Measurements from ENCODE around the gene GLB1L.
A peak's percentile ranks its signal among the peaks of the same experiment; 100 is the strongest.

GLB1L gene

DNA sequence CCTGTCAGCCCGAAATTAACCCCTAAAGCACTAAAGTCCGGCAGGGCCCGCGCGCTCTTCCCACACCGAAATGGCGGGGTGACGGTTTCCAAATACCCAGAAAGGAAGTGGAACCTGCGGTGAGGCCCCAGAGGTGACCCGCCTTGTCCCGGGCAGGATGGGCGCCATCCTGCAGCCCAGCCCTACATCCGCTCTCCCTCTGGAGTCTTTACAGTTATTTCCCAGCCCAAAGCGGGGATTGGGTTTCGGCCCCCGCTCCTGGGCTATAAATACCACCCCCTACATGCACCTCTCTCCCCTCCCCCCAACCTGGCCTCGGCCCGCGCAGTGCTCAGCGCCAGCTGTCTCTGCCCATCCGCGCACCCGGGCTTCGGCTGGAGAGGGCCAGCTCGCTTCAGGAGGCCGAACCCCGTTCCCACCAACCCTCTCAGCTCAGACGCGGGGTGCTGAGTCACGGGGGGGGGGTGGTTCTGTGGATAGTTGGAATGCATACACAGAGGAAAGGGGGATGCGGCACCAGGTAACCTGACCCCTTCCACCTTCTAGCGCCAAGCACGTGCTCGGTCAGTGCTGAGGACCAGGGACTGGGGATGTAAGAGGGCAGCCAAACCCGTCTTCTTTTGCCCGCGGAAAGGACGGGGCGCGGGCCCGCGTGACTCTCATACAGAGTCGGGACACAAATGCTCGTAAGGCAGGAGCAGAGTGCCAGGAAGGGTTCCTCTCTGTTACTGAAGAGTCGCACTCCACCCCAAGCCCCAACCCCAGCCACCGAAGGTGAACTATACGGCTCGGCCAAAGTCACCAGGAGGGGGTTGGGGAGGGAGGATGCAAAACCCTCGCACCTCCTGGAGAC, 7.9 kb upstream of the GLB1L start, which contains the start of gene TUBA4B:
Gene TUBA4B (plus strand): TSS at position 344 of the 853 bp plus-strand sequence. CDS start 165 bp downstream, at position 509.
- no peak for DNase-seq (ENCODE audit: low read depth in 2 of 2)

DNA sequence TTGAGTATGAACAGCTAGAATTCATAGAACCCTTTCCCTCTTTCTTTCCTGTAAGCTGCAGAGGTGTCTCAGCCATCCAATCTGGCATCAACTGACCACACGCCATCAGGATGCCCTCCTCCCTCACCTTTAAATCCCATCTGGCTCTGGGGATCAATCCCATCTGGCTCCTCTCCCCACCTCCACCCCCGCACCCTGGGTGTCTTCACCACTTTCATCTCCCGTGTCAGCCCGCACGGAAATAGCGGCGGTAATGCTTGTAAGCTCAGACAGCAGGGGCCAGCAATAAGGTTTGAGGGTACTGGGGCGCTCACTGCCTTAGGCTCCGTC, 7.3 kb upstream of the GLB1L start:
- no peak for DNase-seq (ENCODE audit: low read depth in 2 of 2)

DNA sequence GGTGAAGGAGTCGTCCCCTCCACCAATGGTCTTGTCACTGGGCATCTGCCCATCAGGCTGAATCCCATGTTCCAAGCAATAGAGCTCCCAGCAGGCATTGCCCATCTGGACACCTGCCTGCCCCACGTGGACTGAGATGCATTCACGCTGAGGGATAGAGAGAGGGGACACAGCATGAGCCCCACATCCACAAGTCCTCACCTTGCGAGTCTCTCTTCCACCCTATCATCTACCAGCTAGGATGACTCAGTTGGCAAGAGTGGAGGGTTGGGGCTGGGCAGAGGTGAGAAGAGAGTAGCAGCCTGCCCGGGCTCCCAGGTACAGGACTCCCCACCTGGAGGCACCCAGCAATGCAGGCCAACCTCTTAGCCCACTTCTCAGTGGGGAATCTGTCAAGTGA, 6.8 kb upstream of the GLB1L start:
- DNase-seq (ENCODE audit: low read depth in 2 of 2) = no peak

DNA sequence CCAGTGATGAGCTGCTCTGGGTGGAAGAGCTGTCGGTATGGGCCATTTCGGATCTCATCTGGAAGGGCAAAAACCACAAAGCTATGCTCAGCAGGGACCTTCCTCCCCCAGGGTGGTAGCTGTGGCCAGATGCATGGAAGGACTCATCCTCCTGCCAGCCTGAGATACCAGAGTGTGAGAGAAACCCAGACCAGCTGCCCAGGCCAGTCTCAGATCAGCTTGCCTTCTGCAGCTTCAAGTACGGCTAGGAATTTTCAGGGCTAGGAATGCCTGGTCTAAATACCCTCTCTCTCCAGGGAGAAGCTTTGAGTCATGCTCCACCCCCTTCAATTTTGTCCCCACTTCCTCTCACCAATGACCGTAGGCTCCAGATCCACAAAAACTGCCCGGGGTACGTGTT, 6.4 kb upstream of the GLB1L start:
- DNase-seq (ENCODE audit: low read depth in 2 of 2) = no peak

DNA sequence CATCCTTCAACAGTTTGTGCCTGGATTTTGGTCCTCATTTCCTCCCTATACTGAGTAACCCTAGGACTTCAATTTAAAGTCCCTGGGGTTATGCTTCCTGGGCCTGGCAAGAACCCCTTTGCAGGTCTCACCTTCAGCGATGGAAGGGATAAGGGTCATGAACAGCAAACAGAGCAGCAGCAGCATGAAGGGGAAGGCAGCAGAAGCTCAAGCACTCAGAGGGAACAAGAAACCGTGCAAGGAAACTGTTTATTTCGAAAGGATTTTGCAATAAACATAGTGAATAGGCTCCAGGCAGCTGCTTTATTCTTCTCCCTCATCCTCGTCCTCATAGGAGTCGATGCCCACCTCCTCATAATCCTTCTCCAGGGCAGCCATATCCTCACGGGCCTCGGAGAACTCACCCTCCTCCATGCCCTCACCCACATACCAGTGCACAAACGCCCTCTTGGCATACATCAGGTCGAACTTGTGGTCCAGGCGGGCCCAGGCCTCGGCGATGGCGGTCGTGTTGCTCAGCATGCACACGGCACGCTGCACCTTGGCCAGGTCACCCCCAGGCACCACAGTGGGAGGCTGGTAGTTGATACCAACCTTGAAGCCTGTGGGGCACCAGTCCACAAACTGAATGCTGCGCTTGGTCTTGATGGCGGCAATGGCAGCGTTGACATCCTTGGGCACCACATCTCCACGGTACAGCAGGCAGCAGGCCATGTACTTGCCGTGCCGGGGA, 5.0 kb upstream of the GLB1L start:
- DNase-seq (ENCODE audit: low read depth in 2 of 2) = no peak

DNA sequence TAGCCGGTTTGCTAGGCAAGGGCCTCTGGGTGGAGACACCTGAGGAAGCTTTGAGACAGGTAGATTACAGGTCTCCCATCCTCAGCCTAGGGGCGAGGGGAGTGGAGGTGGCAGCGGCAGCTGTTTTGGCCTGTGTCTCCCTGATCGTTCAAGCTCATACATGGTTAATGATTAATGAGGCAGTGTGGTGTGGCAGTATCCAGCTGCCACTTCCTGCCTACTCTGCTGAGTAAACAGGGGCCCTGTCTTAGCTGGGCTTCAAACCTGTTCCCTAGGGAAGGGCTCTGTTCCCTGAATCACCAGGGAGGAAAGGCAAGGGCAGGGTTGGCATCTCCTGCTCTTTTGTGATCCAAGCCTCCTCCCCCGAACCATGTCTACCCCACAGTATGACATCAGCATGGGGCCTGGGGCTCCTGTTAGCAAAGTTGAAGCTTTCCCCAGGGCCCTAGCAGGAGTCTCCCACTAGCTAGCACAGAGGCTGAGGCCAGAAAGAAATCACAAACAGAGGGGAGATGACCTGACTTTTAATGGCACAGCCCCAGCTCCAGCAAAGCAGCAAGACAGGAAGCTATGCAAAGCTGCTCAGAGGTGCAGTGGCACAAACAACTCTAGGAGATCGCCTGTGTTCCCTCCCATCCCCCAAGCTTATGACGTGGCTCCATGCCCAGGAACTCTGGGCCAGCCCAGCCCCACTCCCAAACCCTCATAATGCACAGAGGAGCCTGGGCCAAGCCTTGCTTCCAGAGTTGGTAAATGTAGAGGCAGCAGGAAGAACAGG, 4.1 kb upstream of the GLB1L start:
- DNase-seq (ENCODE audit: low read depth in 2 of 2) = no peak

DNA sequence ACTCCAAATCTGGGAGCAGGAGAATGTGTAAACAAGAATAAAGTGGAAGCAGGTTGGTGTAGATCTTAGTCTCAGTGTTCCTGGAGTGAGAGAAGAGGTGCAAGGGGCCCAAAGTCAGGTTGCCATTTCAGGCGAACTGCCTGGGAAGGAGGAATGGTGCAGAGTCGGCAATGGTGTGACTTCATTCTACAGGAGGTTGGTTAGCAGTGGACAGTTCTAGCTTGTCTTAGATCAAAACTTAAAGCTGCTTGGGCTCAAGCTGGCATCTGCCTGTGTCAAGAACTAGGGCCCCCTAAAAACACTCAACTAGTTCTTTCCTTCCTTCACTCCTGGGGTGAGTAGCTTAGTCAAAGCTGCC, 3.6 kb upstream of the GLB1L start:
- DNase-seq (ENCODE audit: low read depth in 2 of 2) = no peak

DNA sequence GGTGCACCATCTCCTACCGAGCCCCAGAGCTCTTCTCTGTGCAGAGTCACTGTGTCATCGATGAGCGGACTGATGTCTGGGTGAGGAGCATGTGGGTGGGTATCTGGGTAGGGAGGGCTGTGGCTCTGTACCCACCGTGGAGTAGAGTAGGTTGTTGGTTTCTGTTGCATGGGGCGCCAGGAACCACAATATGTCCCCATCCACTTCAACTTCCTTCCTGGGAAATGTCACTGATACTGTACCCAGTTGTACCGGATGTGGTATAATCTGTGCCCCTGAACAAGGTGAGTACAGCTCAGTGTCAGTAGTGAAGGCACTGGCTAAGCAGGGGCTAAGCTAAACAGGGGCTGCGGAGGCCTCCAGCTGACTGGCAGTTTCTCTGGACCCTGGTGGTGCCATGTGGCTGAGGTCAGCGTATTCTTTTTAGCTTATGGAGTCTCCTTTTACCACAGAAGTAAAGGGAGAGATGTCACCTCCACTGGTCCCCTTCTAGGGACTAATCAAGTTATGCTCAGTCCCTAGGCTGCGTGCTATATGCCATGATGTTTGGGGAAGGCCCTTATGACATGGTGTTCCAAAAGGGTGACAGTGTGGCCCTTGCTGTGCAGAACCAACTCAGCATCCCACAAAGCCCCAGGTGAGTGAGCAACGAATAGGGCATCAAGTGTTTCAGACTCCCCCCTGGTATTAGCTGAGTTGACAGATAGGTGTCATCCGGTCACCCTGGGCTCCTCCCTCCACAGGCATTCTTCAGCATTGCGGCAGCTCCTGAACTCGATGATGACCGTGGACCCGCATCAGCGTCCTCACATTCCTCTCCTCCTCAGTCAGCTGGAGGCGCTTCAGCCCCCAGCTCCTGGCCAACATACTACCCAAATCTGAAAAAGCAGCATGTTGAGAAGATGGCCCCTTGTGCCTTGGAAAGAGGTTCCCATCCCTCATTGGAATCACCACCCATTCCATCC, 2.7 kb upstream of the GLB1L start:
- peak in 1 of 2 donors; percentile 72 for DNase-seq (ENCODE audit: low read depth in 2 of 2)

DNA sequence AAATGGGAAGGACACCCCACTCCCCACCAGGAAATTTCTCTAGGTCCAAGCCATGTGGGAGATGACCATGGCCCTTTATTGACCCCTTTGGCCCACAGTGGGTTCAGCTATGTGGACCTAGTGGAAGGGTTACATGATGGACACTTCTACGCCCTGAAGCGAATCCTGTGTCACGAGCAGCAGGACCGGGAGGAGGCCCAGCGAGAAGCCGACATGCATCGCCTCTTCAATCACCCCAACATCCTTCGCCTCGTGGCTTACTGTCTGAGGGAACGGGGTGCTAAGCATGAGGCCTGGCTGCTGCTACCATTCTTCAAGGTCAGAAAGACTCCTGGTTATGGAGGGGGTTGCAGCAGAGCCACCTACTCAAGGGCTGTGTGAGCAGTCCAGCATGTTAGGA, 1.3 kb upstream of the GLB1L start:
- no peak for DNase-seq (ENCODE audit: low read depth in 2 of 2)

DNA sequence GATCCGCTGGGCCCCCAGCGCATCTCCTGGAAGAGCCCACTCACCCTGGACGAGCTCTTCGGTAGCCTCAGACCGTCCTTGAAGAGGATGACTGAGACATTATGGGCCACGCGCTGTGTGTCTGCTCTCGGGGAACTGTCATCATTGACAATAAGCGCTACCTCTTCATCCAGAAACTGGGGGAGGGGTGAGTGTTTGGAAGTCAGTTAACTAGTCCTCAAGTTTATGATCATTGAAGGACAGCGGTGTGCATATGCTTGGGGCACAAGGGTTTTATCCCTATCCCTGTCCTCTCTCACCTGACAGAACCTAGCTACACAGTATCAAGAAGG, 621 bp upstream of the GLB1L start:
- no peak for DNase-seq (ENCODE audit: low read depth in 2 of 2)

DNA sequence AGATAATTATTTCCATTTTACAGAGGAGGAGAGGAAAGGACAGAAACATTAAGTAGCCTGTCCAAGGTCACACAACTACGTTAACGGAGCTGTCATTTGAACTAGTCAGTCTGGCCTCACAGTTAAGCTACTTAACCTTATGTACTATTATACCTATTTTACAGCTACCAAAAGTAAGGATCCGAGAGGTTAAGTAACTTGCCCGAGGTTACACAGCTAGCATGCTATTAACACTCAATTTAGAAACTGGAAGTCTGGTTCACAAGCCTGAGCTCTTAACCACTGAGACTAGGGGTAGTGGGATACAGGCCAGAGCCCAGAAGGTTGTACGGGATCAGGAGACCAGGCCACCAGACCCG, 476 bp downstream of the GLB1L start:
- DNase-seq (ENCODE audit: low read depth in 2 of 2) = no peak

DNA sequence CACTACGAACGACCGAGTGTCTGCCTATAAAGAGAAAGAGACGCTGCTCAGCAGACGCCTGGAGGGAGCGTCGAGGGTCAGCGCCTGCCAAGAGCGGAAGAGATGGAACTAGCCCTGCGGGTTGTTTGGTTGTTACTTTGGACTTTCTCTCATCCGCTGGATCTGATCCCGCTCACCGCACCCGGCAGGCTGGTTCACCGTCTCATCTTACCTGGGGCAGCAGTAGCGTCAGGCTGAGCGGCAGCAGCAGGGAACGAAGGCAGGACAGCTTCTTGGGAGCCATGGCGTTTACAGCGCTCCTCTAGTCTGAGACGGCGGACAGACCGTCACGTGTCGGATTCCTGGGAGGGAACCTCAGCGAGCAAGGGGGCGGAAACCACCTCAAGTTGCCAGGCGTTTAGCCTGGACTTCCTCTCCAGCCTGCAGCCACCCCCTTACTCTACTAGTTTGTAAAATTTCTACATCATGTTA, 1.9 kb downstream of the GLB1L start:
- no peak for DNase-seq (ENCODE audit: low read depth in 2 of 2)

DNA sequence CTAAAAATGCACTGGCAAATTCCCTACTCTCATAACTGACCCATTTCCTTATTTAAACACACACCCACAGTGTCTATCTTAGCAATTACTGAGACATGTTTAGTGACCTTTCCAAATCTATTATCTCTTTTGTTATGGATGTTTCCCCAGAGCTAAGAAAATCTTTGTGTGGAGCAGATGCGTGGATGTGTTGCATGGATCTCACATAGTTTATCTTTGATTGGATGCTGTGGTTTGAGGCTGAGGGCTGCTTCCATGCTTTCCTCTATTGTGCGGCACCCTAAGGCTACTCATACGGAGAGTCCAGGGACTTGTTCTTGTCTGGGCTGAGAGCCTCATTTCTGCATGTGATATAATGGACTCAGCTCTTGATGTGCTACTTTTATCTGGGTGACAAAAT, 10.9 kb downstream of the GLB1L start:
- no peak for DNase-seq (ENCODE audit: low read depth in 2 of 2)

DNA sequence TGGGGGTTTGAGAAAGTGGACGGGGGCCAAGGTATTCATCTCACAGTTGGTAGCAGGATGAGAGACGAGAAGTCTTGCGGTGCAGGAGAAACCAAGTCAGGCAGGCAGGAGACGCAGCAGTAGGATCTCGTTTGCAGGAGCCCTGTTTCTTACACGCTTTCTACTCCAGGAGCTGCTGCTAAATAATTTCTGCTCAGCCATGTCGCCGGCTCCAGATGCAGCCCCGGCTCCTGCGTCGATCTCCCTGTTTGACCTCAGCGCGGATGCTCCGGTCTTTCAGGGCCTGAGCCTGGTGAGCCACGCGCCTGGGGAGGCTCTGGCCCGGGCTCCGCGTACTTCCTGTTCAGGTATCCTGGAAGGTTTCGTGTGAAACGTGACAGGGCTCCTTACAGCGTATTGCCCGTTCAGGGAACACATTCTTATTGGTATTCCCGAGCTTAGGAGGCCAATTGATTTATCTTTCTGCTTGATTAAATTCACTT, 15.1 kb downstream of the GLB1L start:
- no peak for DNase-seq (ENCODE audit: low read depth in 2 of 2)

DNA sequence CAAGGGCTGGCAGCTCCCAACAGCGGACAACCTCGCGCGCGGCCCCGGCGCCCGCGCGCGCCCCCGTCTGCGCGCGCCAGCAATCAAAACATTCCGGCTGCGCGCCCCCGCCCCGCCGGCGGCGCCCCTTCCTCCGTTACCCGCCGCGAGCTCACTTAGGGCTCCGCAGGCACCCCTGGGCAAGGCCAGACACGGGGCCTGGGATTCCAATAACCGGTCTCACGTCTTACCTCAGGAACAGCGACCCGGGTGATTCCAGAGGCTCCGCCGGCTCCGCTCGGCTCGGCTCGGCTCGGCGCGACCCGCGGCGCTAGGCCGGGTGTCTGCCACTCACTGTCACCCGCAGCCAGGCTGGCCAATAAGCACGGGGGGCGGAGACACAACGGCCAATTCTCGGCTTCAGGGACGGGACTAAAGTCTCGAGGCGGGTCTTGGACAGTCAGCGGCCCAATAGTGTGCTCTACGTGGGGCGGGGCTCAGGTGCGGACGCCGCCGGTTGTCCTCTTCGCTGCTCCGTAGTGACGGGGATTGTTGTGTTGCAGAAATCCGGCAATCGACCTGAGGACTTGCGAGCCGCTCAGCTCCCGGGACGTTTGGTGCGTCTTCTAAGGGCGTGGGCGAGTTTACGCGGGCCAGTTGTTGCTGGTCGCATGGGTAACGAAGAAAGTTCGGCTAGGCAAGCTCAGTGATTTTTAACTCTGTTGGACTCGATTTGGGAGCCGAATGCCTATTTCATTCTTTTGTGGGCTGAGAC, 15.8 kb downstream of the GLB1L start, which contains the start of the genes ANKZF1 and ATG9A:
Gene ANKZF1 (plus strand): TSS at position 502 of the 754 bp plus-strand sequence. CDS start 452 bp downstream, outside the sequence.
Gene ATG9A (minus strand): TSS at position 332 of the 754 bp plus-strand sequence. CDS start 1,612 bp downstream, outside the sequence.
- DNase-seq (ENCODE audit: low read depth in 2 of 2) = peak; percentile 96

DNA sequence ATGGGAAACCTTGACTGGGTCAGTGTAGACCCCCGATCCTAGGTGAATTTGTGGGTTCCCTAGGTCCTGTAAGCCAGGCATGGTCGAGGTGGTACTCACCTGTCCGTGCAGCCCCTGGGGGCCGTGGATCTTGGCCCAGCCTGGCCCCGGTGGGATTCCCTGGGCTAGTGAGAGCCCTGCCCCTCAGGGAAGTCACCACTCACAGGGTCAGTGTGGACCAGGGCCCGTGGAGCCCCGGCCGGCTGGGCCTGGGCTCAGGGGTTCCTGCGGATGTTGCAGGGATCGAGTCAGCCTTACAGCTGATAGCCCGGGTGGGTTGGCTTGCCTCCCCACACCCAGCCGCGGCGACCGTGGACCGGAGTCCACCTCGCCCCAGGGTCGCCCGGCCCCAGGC, 16.3 kb downstream of the GLB1L start:
- DNase-seq (ENCODE audit: low read depth in 2 of 2) = no peak

DNA sequence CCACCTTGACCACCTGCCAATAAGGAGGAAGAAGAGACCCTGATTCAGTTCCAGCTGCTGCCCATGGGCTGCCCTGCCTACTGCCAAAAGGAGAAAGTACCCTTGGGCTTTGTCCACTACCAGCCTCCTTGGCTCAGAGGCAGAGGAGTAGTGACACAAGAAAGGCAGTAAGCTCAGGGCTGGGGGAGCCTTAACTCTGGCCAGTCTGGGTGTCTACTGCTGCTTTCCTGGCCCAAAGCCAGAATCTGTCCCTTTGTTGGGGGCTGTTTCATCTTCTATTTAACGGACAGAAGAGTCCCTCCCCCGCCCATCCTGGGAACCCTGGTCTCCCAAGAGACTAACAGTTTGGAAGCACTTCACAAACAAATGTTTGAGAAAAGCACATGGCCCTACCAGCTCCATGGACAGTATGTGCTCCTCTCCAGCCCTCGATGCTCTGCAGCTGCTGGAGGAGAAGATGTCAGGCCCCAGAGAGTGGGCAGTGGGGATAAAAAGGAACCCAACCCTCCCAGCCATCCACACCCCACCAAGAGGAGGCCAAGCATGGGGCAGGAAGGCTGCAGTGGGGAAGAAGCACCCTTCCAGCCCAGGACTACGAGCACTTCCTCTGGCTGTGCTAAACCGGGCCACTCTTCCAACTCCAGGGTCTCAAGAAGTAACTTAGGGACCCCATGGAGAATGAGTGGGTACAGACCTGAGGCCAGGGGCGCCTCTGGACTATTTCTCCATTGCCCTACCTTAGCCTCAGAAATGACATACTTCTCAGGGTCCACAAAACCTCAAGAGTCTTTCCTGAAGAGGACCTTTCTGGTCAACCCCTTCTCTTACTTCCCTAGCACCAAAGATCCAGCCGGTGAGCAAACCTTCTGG, 17.0 kb downstream of the GLB1L start:
- DNase-seq (ENCODE audit: low read depth in 2 of 2) = no peak

DNA sequence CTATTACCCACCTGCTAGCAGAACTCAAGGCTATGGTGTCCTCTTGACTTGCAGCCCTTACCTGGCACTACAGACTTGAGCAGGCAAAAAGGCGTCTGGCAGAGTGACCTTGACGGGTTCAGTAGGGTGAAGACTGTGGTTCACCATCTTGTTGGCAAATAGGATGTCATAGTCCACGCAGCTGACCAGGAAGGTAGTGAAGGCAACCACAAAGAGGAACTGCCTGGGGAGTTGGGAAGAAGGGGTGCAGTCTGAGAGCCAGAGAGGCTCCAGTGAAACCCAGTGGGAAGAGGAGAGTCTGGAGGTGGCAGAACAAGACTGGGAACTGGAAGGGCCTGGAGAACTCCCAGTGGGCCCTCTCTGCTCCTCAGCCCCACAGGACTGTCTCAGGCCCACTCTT, 19.9 kb downstream of the GLB1L start:
- DNase-seq (ENCODE audit: low read depth in 2 of 2) = no peak

Data from activated CD8-positive, alpha-beta memory T cell treated with anti-CD3 and anti-CD28 coated beads for 4 hours (primary cell).